MCF 10A (cell line): Measurements from ENCODE around the gene STMN3. TPM values are rescaled to one million over a fixed set of nuclear protein-coding genes. Genes with fewer than 3 reads are reported as not detected.
A peak's percentile ranks its signal among the peaks of the same experiment; 100 is the strongest.

ENCODE experiments used
- BruUV-seq: library from RNA; stranded (reverse); fragments of 400-500 nt; replicated peaks from 2 replicates; lab custom pipeline; 2021; lab: Mats Ljungman, UMichigan
- CTCF ChIA-PET: fragments of 300-600 bp; sonication (Branson Sonifier 250); formaldehyde crosslinking; extraction: SDS; loops from one replicate; lab custom pipeline; 2021; ENCODE audit warnings: antibody characterized with exemption, inconsistent platforms; lab: Yijun Ruan, JAX
- POLR2A ChIA-PET: fragments of 300-600, 350-650 bp; sonication (Branson Sonifier 250); formaldehyde crosslinking; extraction: SDS; loops from one replicate; lab custom pipeline; 2020; ENCODE audit warnings: antibody characterized with exemption, inconsistent platforms; lab: Yijun Ruan, JAX
- DNase-seq: peaks from one replicate; pipeline ENCODE4 v3.0.0-alpha.2; 2018; ENCODE audit not compliant: unreplicated experiment
- H3K27ac Mint-ChIP-seq: one replicate; pipeline ENCODE4 v1.8.0; 2022; ENCODE audit warnings: mild to moderate bottlenecking, low read depth, mixed read lengths; ENCODE audit not compliant: unreplicated experiment
- H3K27me3 Mint-ChIP-seq: one replicate; pipeline ENCODE4 v1.8.0; 2022; ENCODE audit warnings: mixed read lengths; ENCODE audit not compliant: insufficient read depth, unreplicated experiment
- H3K36me3 Mint-ChIP-seq: one replicate; pipeline ENCODE4 v1.8.0; 2022; ENCODE audit warnings: mild to moderate bottlenecking, moderate library complexity, mixed read lengths; ENCODE audit not compliant: insufficient read depth, unreplicated experiment
- H3K4me1 Mint-ChIP-seq: one replicate; pipeline ENCODE4 v1.8.0; 2022; ENCODE audit warnings: mixed read lengths; ENCODE audit not compliant: insufficient read depth, unreplicated experiment
- H3K4me3 Mint-ChIP-seq: one replicate; pipeline ENCODE4 v1.8.0; 2022; ENCODE audit warnings: mild to moderate bottlenecking, moderate library complexity, mixed read lengths; ENCODE audit not compliant: unreplicated experiment
- H3K9me3 Mint-ChIP-seq: one replicate; pipeline ENCODE4 v1.8.0; 2022; ENCODE audit warnings: mixed read lengths; ENCODE audit not compliant: unreplicated experiment
- intact Hi-C: fragments of 100-400 bp; cut with micrococcal nuclease; formaldehyde crosslinking; loops from 2 replicates; pipeline ENCODE4 v1.14.1; 2022
- total RNA-seq: library from RNA; stranded (reverse); gene quantifications from 2 replicates; pipeline ENCODE4 v1.2.3, GENCODE V29; 2022
- TF ChIP-seq, protein P1 (sequence below): fragments of 200-600 bp; IDR thresholded peaks from one replicate; pipeline ENCODE4 v1.8.0; 2022; ENCODE audit warnings: antibody characterized with exemption, mild to moderate bottlenecking; ENCODE audit not compliant: unreplicated experiment

The STMN3 gene
- total RNA-seq, 1 experiment from 2014 or later: 5.3 TPM

- H3K36me3 Mint-ChIP-seq: peaks cover 52% of the 10 kb centered on the region
- ChIA-PET POLR2A (interaction anchor here (1.0 to 2.0 kb wide), 2 partner anchors 40 to 280 kb away, joined by 5 to 13 read pairs; partner anchors contain the start of gene PRPF6), CTCF (no interaction called here)
- H3K4me1 Mint-ChIP-seq: peaks cover 16% of the 10 kb centered on the region
- no peak overlapping the region for H3K27ac Mint-ChIP-seq
- no TSS peak for BruUV-seq
- no peak for DNase-seq
- no peaks in the 10 kb centered on the region for H3K27me3 Mint-ChIP-seq
- H3K4me3 Mint-ChIP-seq: no peak overlapping the region
- intact Hi-C loops: no loop called here
- TF ChIP-seq, protein P1, sequence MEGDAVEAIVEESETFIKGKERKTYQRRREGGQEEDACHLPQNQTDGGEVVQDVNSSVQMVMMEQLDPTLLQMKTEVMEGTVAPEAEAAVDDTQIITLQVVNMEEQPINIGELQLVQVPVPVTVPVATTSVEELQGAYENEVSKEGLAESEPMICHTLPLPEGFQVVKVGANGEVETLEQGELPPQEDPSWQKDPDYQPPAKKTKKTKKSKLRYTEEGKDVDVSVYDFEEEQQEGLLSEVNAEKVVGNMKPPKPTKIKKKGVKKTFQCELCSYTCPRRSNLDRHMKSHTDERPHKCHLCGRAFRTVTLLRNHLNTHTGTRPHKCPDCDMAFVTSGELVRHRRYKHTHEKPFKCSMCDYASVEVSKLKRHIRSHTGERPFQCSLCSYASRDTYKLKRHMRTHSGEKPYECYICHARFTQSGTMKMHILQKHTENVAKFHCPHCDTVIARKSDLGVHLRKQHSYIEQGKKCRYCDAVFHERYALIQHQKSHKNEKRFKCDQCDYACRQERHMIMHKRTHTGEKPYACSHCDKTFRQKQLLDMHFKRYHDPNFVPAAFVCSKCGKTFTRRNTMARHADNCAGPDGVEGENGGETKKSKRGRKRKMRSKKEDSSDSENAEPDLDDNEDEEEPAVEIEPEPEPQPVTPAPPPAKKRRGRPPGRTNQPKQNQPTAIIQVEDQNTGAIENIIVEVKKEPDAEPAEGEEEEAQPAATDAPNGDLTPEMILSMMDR: no peak
- H3K9me3 Mint-ChIP-seq: no peaks in the 10 kb centered on the region
Observed at GRCh38 chr20:63701051-63701328, 47.8 kb upstream of the STMN3 start.

DNA sequence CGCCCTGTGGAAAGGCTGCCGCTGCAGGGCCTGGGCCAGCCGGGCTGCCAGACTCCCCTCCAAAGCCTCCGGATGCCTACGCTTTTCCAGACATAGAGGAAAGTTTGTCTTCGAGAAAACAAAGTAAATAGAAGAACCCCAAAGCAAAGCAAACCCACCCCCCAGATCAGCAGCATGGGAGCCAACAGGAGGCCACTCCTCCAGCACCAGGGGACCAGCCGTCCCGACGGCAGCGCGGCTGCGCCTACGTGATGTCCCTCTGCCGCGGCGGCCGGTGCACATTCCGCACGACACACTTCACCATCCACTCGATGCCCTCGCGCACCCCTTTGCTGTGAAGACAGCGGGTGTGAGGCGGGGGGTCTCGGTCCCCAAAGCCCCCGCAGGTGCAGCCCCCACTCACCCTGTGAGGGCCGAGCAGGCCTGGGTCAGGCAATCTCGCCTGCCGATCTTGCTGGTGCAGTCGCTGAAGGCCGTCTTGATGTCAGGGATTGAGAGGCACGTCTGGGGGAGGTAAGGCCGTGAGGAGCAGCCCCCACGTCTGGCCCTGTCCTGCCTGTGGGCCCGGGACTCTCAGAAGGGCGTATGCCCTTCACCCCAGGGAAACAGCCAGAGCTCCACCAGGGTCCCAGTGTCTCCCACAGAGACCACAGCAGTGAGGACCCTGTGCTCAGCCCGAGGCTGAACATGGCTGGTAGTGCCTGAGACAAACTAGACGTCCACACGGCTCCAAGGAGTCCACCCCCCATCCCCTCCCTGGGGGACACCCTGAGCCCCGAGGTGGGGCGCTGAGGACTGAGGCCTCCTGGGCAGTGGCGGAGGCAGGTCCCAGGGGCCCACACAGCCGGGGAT is 47.2 kb upstream of the STMN3 start:
- Mint-ChIP-seq H3K36me3 (peaks cover 53% of the 10 kb centered on the region), H3K27me3 (no peaks in the 10 kb centered on the region), H3K4me3 (no peak overlapping the region), H3K4me1 (peaks cover 17% of the 10 kb centered on the region), H3K9me3 (no peaks in the 10 kb centered on the region), H3K27ac (peak overlapping the region; percentile 75)
- ChIA-PET POLR2A (interaction anchor here (1.0 to 5.4 kb wide), 6 partner anchors 7 to 280 kb away, joined by 3 to 79 read pairs (median 9); partner anchors contain the start of genes ARFRP1, PRPF6 and ZGPAT), CTCF (no interaction called here)
- no TSS peak for BruUV-seq
- DNase-seq: no peak
- intact Hi-C loops: no loop called here
- TF ChIP-seq, protein P1: no peak

DNA sequence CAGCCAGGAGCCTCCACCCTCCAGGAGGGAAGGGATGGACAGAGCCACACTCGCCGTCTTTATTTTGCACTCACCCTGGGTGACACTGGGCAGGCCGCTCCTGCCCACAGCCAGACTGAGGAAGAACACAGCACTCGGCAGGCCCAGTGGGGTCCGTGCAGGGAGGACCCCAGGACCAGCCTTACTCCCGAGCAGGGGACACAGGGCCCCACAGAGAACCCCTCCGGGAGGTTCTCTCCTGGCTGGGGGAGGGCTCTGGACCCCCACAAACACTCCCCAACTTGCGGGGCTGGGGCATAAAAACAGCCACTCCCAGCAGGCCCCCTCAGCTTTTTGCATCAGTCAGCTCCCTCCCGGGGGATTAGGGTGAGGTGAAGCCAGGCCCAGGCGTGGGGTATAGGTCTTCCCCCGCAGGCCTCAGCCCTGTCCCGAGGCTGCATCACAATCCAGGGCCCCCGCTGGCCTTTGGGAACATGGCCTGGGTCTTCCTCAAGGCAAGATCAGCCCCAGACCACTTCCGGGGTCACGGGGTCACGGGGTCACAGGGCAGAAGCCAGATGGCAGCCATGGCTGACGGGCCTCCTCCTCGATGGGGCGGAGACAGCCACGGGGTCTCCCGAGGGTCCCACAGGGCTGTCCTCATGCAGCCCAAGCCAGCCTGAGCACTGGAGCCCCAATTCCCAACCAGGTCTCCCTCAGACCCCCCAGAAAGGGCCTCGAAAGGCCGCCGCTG is 46.4 kb upstream of the STMN3 start:
- DNase-seq: peak; percentile 35
- H3K27me3 Mint-ChIP-seq: no peaks in the 10 kb centered on the region
- peaks cover 17% of the 10 kb centered on the region for H3K4me1 Mint-ChIP-seq
- peaks cover 53% of the 10 kb centered on the region for H3K36me3 Mint-ChIP-seq
- peak overlapping the region; percentile 75 for H3K27ac Mint-ChIP-seq
- intact Hi-C loops: loop anchor here (2.0 to 5.0 kb wide), 3 partner anchors 17 to 162 kb away; partner anchors contain the start of genes PTK6 and RTEL1
- H3K9me3 Mint-ChIP-seq: no peaks in the 10 kb centered on the region
- POLR2A ChIA-PET: interaction anchor here (0.7 to 5.4 kb wide), 19 partner anchors 8 to 362 kb away, joined by 3 to 79 read pairs (median 5); partner anchors contain the start of genes ARFRP1, PRPF6, PTK6 and RTEL1
- TF ChIP-seq, protein P1: no peak
- H3K4me3 Mint-ChIP-seq: peak overlapping the region; percentile 72
- CTCF ChIA-PET: interaction anchor here (1.3 to 2.0 kb wide), 3 partner anchors 7 to 162 kb away, joined by 5 to 7 read pairs (median 6); partner anchors contain the start of genes ARFRP1, PTK6 and ZGPAT
- TSS peak; percentile 50 for BruUV-seq
